Prostate gland (tissue), 2 donors: ENCODE results near the gene SPECC1.

Experiments used
- POLR2A ChIP-seq: fragments of 450-650 bp; IDR thresholded peaks from one replicate; pipeline ENCODE4 v1.6.1; 2016; ENCODE audit warnings: antibody characterized with exemption, mild to moderate bottlenecking
- POLR2AphosphoS5 ChIP-seq: sonication (generic); formaldehyde crosslinking; IDR thresholded peaks from one replicate; pipeline ENCODE4 v1.6.1; 2017; ENCODE audit warnings: antibody characterized with exemption
- TF ChIP-seq, protein P1 (sequence below), 4 experiments: fragments of 200-600 bp in 2 of 4; fragments of 450-650 bp in 2 of 4; sonication (generic) in 2 of 4; IDR thresholded peaks; 1 replicate in 3 of 4; 2 replicates in 1 of 4; pipeline ENCODE4 v1.5.1; 2016 to 2019; ENCODE audit warnings: antibody characterized with exemption in 4 of 4, mild to moderate bottlenecking in 2 of 4, moderate library complexity in 2 of 4

- TF ChIP-seq, protein P1, sequence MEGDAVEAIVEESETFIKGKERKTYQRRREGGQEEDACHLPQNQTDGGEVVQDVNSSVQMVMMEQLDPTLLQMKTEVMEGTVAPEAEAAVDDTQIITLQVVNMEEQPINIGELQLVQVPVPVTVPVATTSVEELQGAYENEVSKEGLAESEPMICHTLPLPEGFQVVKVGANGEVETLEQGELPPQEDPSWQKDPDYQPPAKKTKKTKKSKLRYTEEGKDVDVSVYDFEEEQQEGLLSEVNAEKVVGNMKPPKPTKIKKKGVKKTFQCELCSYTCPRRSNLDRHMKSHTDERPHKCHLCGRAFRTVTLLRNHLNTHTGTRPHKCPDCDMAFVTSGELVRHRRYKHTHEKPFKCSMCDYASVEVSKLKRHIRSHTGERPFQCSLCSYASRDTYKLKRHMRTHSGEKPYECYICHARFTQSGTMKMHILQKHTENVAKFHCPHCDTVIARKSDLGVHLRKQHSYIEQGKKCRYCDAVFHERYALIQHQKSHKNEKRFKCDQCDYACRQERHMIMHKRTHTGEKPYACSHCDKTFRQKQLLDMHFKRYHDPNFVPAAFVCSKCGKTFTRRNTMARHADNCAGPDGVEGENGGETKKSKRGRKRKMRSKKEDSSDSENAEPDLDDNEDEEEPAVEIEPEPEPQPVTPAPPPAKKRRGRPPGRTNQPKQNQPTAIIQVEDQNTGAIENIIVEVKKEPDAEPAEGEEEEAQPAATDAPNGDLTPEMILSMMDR (IDR thresholded peaks at IDR 0.05): no peak
- TF ChIP-seq POLR2AphosphoS5 (no peak), POLR2A (no peak)
Measured at GRCh38 chr17:20158580-20158979, 149.4 kb downstream of the SPECC1 start.
